Activated naive CD8-positive, alpha-beta T cell treated with anti-CD3 and anti-CD28 coated beads for 36 hours (primary cell): ENCODE measurements around the gene NRG3. TPM values are rescaled to one million over a fixed set of nuclear protein-coding genes. Genes with fewer than 3 reads are reported as not detected.

Source experiments
- DNase-seq: peaks from one replicate; pipeline ENCODE4 v3.0.0; 2021
- H3K27ac Mint-ChIP-seq: one replicate; pipeline ENCODE4 v1.8.0; 2022; ENCODE audit warnings: mild to moderate bottlenecking, moderate library complexity, mixed read lengths
- H3K27me3 Mint-ChIP-seq: one replicate; pipeline ENCODE4 v1.8.0; 2022; ENCODE audit warnings: mild to moderate bottlenecking, mixed read lengths
- H3K36me3 Mint-ChIP-seq: one replicate; pipeline ENCODE4 v1.8.0; 2021; ENCODE audit warnings: mild to moderate bottlenecking, mixed read lengths
- H3K4me1 Mint-ChIP-seq: one replicate; pipeline ENCODE4 v1.8.0; 2021; ENCODE audit warnings: mixed read lengths
- H3K4me3 Mint-ChIP-seq: one replicate; pipeline ENCODE4 v1.8.0; 2022; ENCODE audit warnings: mild to moderate bottlenecking, moderate library complexity, mixed read lengths
- H3K9me3 Mint-ChIP-seq: one replicate; pipeline ENCODE4 v1.8.0; 2022; ENCODE audit warnings: mixed read lengths
- total RNA-seq, 2 experiments: library from RNA; stranded (reverse); gene quantifications; one replicate each; pipeline ENCODE4 v1.2.3, GENCODE V29; 2021

The NRG3 gene
- total RNA-seq, 2 experiments from 2014 or later = not detected

GRCh38 chr10:82750538-82750937, 875.5 kb downstream of the NRG3 start:
- Mint-ChIP-seq H3K36me3 (no peaks in the 10 kb centered on the region), H3K9me3 (no peaks in the 10 kb centered on the region), H3K27ac (no peak overlapping the region), H3K27me3 (no peaks in the 10 kb centered on the region), H3K4me3 (no peak overlapping the region), H3K4me1 (no peaks in the 10 kb centered on the region)
- no peak for DNase-seq

DNA sequence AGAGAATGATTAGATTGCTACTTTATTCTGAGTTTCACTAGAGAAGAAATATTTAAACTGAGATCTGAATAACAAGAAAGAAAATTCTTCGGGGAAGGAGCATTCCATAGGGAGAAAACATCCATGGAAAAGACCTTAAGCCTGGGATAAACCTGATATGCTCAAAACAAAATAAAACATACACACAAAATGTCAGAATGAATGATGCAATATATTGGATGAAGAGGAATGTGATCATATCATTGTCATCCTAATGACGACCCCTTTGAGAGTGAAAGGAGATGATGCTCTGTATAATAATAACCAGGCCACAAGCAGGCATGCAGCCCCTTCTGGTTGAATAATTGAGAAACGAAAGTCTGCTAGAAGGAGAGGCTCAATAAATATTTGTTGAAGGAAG, 882.4 kb downstream of the NRG3 start:
- no peak for DNase-seq
- no peak overlapping the region for H3K4me3 Mint-ChIP-seq
- no peaks in the 10 kb centered on the region for H3K27me3 Mint-ChIP-seq
- H3K4me1 Mint-ChIP-seq = no peaks in the 10 kb centered on the region
- no peaks in the 10 kb centered on the region for H3K36me3 Mint-ChIP-seq
- H3K27ac Mint-ChIP-seq = no peak overlapping the region
- H3K9me3 Mint-ChIP-seq = no peaks in the 10 kb centered on the region

DNA sequence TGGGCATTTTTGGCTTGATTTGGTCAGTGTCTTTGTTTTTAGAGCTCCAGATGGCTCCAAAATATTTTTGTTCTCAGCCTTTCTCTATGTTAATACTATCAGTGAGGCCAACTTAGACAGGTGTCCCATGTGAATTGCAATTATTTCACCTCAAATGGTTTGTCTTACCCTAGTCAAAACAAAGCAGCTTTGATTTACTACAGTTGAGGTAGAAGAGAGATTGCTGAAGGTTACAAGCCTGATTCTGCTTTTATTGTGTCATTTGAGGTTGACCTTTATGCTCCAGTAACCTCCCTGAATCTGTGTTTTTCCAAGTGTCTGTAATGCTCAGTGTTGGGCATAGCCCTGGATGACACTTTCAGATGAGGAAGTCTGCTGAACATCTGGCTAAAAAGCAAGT, 882.9 kb downstream of the NRG3 start:
- Mint-ChIP-seq H3K36me3 (no peaks in the 10 kb centered on the region), H3K9me3 (no peaks in the 10 kb centered on the region), H3K27ac (no peak overlapping the region)

DNA sequence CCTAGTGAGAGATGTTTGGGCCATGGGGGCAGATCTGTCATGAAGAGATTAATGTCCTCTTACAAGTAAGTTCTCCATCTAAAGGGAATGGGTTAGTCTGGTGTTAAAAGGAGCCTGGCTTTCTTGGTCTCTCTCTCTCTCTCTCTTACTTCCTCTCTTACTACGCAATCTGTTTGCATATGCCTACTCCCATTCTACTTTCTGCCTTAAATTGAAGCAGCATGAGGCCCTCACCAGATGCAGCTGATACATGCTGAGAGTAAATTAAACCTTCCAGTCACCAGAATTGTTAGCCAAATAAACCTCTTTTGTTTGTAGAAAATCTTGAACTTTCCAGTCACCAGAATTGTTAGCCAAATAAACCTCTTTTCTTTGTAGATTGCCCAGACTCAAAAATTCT, 884.1 kb downstream of the NRG3 start:
- H3K27ac Mint-ChIP-seq = no peak overlapping the region
- H3K9me3 Mint-ChIP-seq = no peaks in the 10 kb centered on the region
- no peaks in the 10 kb centered on the region for H3K36me3 Mint-ChIP-seq
- H3K4me1 Mint-ChIP-seq = no peaks in the 10 kb centered on the region
- H3K4me3 Mint-ChIP-seq = no peak overlapping the region
- H3K27me3 Mint-ChIP-seq = no peaks in the 10 kb centered on the region
- DNase-seq = no peak

More for the DNA sequence above, 882.9 kb downstream of the NRG3 start:
- Mint-ChIP-seq H3K4me1 (no peaks in the 10 kb centered on the region), H3K4me3 (no peak overlapping the region), H3K27me3 (no peaks in the 10 kb centered on the region)
- no peak for DNase-seq

DNA sequence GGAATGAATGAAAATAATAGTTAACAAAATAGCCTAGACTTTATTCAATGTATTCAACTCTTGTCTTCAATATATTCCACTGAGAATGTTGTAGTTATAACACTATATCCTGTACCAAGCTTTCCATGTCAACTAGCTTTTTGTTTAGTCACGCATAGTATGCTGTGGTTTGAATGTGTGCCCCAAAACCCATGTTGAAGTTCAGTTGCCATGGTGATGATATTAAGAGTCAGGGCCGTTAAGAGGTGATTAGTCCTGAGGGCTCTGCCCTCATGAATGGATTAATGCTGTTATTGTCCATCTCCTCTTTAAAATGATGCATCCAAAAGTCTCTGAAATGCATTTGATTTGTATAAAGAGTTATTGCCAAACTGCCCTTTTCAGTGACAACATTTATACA, 887.6 kb downstream of the NRG3 start:
- no peak for DNase-seq
- H3K27me3 Mint-ChIP-seq = no peaks in the 10 kb centered on the region
- H3K4me3 Mint-ChIP-seq = no peak overlapping the region
- no peaks in the 10 kb centered on the region for H3K36me3 Mint-ChIP-seq
- H3K9me3 Mint-ChIP-seq = no peaks in the 10 kb centered on the region
- H3K27ac Mint-ChIP-seq = no peak overlapping the region
- no peaks in the 10 kb centered on the region for H3K4me1 Mint-ChIP-seq

- DNase-seq = no peak
- no peaks in the 10 kb centered on the region for H3K36me3 Mint-ChIP-seq
- no peaks in the 10 kb centered on the region for H3K4me1 Mint-ChIP-seq
- no peaks in the 10 kb centered on the region for H3K9me3 Mint-ChIP-seq
- no peaks in the 10 kb centered on the region for H3K27me3 Mint-ChIP-seq
- no peak overlapping the region for H3K27ac Mint-ChIP-seq
- H3K4me3 Mint-ChIP-seq = no peak overlapping the region
Measured at GRCh38 chr10:82768040-82768439, 893.0 kb downstream of the NRG3 start.

- H3K4me3 Mint-ChIP-seq = no peak overlapping the region
- DNase-seq = no peak
- no peaks in the 10 kb centered on the region for H3K36me3 Mint-ChIP-seq
- H3K9me3 Mint-ChIP-seq = peaks cover 12% of the 10 kb centered on the region
- no peaks in the 10 kb centered on the region for H3K27me3 Mint-ChIP-seq
- H3K4me1 Mint-ChIP-seq = no peaks in the 10 kb centered on the region
- H3K27ac Mint-ChIP-seq = no peak overlapping the region
Measured at GRCh38 chr10:82778908-82779307, 903.9 kb downstream of the NRG3 start.

GRCh38 chr10:82796510-82796909, 921.5 kb downstream of the NRG3 start:
- Mint-ChIP-seq H3K4me1 (no peaks in the 10 kb centered on the region), H3K27ac (no peak overlapping the region), H3K4me3 (no peak overlapping the region), H3K27me3 (no peaks in the 10 kb centered on the region), H3K9me3 (no peaks in the 10 kb centered on the region), H3K36me3 (no peaks in the 10 kb centered on the region)
- DNase-seq = no peak

- DNase-seq = no peak
- Mint-ChIP-seq H3K36me3 (no peaks in the 10 kb centered on the region), H3K4me1 (no peaks in the 10 kb centered on the region), H3K27ac (no peak overlapping the region), H3K27me3 (no peaks in the 10 kb centered on the region), H3K4me3 (no peak overlapping the region), H3K9me3 (peaks cover 1% of the 10 kb centered on the region)
Measured at GRCh38 chr10:82801289-82801688, 926.3 kb downstream of the NRG3 start.

- Mint-ChIP-seq H3K27me3 (no peaks in the 10 kb centered on the region), H3K4me1 (no peaks in the 10 kb centered on the region), H3K27ac (no peak overlapping the region), H3K9me3 (no peaks in the 10 kb centered on the region), H3K36me3 (no peaks in the 10 kb centered on the region), H3K4me3 (no peak overlapping the region)
- no peak for DNase-seq
Measured at GRCh38 chr10:82811621-82812020, 936.6 kb downstream of the NRG3 start.

DNA sequence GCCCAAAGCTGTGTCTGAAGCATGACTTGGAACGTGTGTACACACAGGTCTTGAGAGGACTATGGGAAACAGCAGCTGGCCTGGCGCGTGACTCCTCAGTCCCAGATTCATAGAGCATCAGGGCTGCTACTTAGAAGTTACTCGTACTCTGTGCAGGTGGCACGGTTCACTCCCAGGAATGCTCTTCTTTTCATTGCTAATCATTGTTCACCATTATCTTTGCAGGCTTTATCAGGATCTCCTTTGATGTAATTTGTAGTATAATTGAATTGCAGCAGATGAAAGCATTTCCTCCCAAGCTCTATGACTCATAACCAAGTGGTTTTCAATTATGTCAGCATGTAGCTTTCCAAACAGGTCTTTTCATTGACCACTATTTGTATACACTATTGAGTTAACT, 938.9 kb downstream of the NRG3 start:
- Mint-ChIP-seq H3K4me1 (no peaks in the 10 kb centered on the region), H3K9me3 (no peaks in the 10 kb centered on the region), H3K27me3 (no peaks in the 10 kb centered on the region), H3K36me3 (no peaks in the 10 kb centered on the region), H3K27ac (no peak overlapping the region), H3K4me3 (no peak overlapping the region)
- no peak for DNase-seq

- Mint-ChIP-seq H3K4me3 (no peak overlapping the region), H3K36me3 (no peaks in the 10 kb centered on the region), H3K27me3 (no peaks in the 10 kb centered on the region), H3K4me1 (no peaks in the 10 kb centered on the region), H3K27ac (no peak overlapping the region), H3K9me3 (no peaks in the 10 kb centered on the region)
- DNase-seq = no peak
Measured at GRCh38 chr10:82814635-82815034, 939.6 kb downstream of the NRG3 start.

DNA sequence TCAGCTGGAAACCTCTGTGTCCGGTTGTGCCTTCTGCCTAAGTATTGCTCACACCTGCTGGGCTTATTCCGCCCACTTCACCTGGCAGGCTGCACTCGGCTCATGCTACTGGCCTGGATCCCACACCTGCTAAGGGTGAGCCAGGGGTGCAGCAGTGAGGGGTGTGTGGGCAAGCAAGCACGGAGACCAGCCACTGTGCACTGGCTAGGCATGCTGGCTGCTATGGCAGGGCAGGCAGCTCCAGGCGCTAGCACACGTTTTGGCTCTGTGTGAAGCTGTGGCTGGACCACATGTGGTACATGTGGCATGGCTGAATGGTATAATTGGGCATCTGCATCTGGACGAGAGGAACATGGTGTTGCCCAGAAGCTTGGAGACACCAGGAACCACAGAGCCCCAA, 940.7 kb downstream of the NRG3 start:
- H3K9me3 Mint-ChIP-seq = no peaks in the 10 kb centered on the region
- H3K27me3 Mint-ChIP-seq = no peaks in the 10 kb centered on the region
- H3K4me3 Mint-ChIP-seq = no peak overlapping the region
- H3K36me3 Mint-ChIP-seq = no peaks in the 10 kb centered on the region
- no peak overlapping the region for H3K27ac Mint-ChIP-seq
- no peaks in the 10 kb centered on the region for H3K4me1 Mint-ChIP-seq
- DNase-seq = no peak

- Mint-ChIP-seq H3K4me1 (no peaks in the 10 kb centered on the region), H3K36me3 (no peaks in the 10 kb centered on the region), H3K27ac (no peak overlapping the region), H3K27me3 (no peaks in the 10 kb centered on the region), H3K4me3 (no peak overlapping the region), H3K9me3 (no peaks in the 10 kb centered on the region)
- no peak for DNase-seq
Measured at GRCh38 chr10:82817676-82818422, 942.9 kb downstream of the NRG3 start.

DNA sequence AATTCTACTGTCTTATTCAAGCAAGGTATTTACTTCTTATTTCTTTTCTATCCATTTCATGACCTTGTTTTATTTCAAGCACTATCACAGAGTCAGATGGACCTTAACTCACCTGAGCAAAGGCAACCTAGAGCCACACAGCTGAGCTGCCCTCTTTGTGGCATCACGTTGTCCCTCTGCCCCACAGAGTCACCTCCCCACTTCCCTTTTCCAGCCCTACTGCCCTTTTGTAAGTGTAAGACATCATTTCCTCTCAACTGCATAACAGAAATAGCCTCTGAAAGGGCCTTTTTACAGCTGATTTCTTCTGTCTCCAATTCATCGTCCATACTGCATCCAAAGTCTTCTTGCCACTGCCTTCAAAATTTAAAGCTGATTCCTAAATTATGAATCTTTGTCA, 946.0 kb downstream of the NRG3 start:
- Mint-ChIP-seq H3K4me1 (no peaks in the 10 kb centered on the region), H3K36me3 (no peaks in the 10 kb centered on the region), H3K27ac (no peak overlapping the region), H3K9me3 (no peaks in the 10 kb centered on the region), H3K27me3 (no peaks in the 10 kb centered on the region), H3K4me3 (no peak overlapping the region)
- DNase-seq = no peak

- Mint-ChIP-seq H3K27ac (no peak overlapping the region), H3K4me1 (no peaks in the 10 kb centered on the region), H3K4me3 (no peak overlapping the region), H3K9me3 (no peaks in the 10 kb centered on the region), H3K36me3 (no peaks in the 10 kb centered on the region), H3K27me3 (no peaks in the 10 kb centered on the region)
- no peak for DNase-seq
Measured at GRCh38 chr10:82826132-82826531, 951.1 kb downstream of the NRG3 start.
